Osteocyte (in vitro differentiated cells): ENCODE measurements around the gene CLASP1. TPM values are rescaled to one million over a fixed set of nuclear protein-coding genes. Genes with fewer than 3 reads are reported as not detected.

ENCODE experiments used
- DNase-seq: peaks from one replicate; pipeline ENCODE4 v3.0.0; 2021; ENCODE audit warnings: mixed read lengths; ENCODE audit not compliant: unreplicated experiment; ENCODE audit errors: extremely low spot score
- H3K27ac Mint-ChIP-seq: one replicate; pipeline ENCODE4 v1.8.0; 2021; ENCODE audit warnings: mild to moderate bottlenecking, mixed read lengths; ENCODE audit not compliant: unreplicated experiment
- H3K27me3 Mint-ChIP-seq: one replicate; pipeline ENCODE4 v1.8.0; 2021; ENCODE audit warnings: mixed read lengths; ENCODE audit not compliant: unreplicated experiment
- H3K36me3 Mint-ChIP-seq: one replicate; pipeline ENCODE4 v1.8.0; 2021; ENCODE audit warnings: mixed read lengths; ENCODE audit not compliant: unreplicated experiment
- H3K4me1 Mint-ChIP-seq: one replicate; pipeline ENCODE4 v1.8.0; 2021; ENCODE audit warnings: mixed read lengths; ENCODE audit not compliant: unreplicated experiment
- H3K4me3 Mint-ChIP-seq: one replicate; pipeline ENCODE4 v1.8.0; 2021; ENCODE audit warnings: mild to moderate bottlenecking, moderate library complexity, mixed read lengths; ENCODE audit not compliant: unreplicated experiment
- H3K9me3 Mint-ChIP-seq: one replicate; pipeline ENCODE4 v1.8.0; 2021; ENCODE audit warnings: mixed read lengths; ENCODE audit not compliant: unreplicated experiment
- total RNA-seq: library from RNA; stranded (reverse); gene quantifications from 2 replicates; pipeline ENCODE4 v1.2.1, GENCODE V29; 2021
- TF ChIP-seq, protein P1 (sequence below): fragments of 200-600 bp; sonication (generic); IDR thresholded peaks from 2 replicates; pipeline ENCODE4 v1.5.0; 2021; ENCODE audit warnings: antibody characterized with exemption, mild to moderate bottlenecking, moderate library complexity

Gene CLASP1
- total RNA-seq, 1 donor from 2014 or later: 59.9 TPM

GRCh38 chr2:121545257-121545656 lies 104.0 kb downstream of the CLASP1 start:
- Mint-ChIP-seq H3K9me3 (peaks cover 17% of the 10 kb centered on the region), H3K27ac (no peak overlapping the region), H3K4me3 (no peak overlapping the region), H3K36me3 (peaks cover 8% of the 10 kb centered on the region), H3K4me1 (no peaks in the 10 kb centered on the region), H3K27me3 (no peaks in the 10 kb centered on the region)
- TF ChIP-seq, protein P1, sequence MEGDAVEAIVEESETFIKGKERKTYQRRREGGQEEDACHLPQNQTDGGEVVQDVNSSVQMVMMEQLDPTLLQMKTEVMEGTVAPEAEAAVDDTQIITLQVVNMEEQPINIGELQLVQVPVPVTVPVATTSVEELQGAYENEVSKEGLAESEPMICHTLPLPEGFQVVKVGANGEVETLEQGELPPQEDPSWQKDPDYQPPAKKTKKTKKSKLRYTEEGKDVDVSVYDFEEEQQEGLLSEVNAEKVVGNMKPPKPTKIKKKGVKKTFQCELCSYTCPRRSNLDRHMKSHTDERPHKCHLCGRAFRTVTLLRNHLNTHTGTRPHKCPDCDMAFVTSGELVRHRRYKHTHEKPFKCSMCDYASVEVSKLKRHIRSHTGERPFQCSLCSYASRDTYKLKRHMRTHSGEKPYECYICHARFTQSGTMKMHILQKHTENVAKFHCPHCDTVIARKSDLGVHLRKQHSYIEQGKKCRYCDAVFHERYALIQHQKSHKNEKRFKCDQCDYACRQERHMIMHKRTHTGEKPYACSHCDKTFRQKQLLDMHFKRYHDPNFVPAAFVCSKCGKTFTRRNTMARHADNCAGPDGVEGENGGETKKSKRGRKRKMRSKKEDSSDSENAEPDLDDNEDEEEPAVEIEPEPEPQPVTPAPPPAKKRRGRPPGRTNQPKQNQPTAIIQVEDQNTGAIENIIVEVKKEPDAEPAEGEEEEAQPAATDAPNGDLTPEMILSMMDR: no peak
- no peak for DNase-seq

DNA sequence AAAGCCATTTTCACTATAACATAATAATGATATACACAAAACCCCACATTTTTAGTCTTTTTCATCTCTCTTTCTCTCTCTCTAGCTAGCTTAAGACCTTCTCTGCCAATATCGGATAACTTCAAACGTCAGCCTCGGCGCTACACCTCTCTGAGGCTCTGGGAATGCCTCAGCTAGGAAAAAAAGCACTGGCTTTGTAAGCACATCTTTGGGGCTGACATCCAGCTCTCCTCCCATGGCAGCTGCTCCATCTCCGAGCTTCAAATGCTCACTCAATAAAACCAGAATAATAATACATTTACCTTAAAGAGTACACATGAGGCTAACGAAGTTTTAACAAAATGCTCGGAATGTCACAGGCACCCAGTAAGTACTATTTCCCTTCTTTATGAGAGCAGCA lies 107.8 kb downstream of the CLASP1 start:
- Mint-ChIP-seq H3K4me1 (peaks cover 7% of the 10 kb centered on the region), H3K27ac (no peak overlapping the region), H3K36me3 (no peaks in the 10 kb centered on the region), H3K4me3 (no peak overlapping the region), H3K27me3 (no peaks in the 10 kb centered on the region), H3K9me3 (no peaks in the 10 kb centered on the region)
- TF ChIP-seq, protein P1: no peak
- DNase-seq: no peak

GRCh38 chr2:121539750-121540469 lies 109.4 kb downstream of the CLASP1 start:
- H3K27me3 Mint-ChIP-seq: no peaks in the 10 kb centered on the region
- H3K27ac Mint-ChIP-seq: no peak overlapping the region
- H3K9me3 Mint-ChIP-seq: no peaks in the 10 kb centered on the region
- DNase-seq: no peak
- peaks cover 2% of the 10 kb centered on the region for H3K36me3 Mint-ChIP-seq
- peaks cover 10% of the 10 kb centered on the region for H3K4me1 Mint-ChIP-seq
- no peak overlapping the region for H3K4me3 Mint-ChIP-seq
- TF ChIP-seq, protein P1: no peak

GRCh38 chr2:121536850-121537557 lies 112.3 kb downstream of the CLASP1 start:
- TF ChIP-seq, protein P1: no peak
- Mint-ChIP-seq H3K27me3 (no peaks in the 10 kb centered on the region), H3K4me3 (no peak overlapping the region), H3K36me3 (peaks cover 2% of the 10 kb centered on the region), H3K4me1 (peaks cover 22% of the 10 kb centered on the region), H3K9me3 (no peaks in the 10 kb centered on the region), H3K27ac (peak overlapping the region; percentile 9)
- no peak for DNase-seq

DNA sequence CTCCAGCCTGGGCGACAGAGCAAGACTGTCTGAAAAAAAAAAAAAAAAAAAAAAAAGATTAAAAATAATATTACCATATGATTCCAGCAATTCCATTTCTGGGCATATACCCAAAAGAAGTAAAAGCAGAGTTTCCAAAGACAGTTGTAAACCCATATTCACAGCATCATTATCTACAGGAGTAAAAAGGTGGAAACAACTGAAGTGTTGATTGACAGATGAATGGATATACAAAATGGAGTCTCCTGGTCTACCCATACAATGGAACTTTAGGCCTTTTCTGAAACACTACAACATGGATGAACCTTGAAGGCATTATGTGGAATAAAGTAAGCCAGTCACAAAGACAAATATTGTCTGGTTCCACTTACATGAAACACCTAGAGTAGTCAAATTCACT lies 112.9 kb downstream of the CLASP1 start:
- no peak overlapping the region for H3K27ac Mint-ChIP-seq
- no peak for DNase-seq
- H3K9me3 Mint-ChIP-seq: no peaks in the 10 kb centered on the region
- TF ChIP-seq, protein P1: no peak
- peaks cover 2% of the 10 kb centered on the region for H3K36me3 Mint-ChIP-seq
- peaks cover 29% of the 10 kb centered on the region for H3K4me1 Mint-ChIP-seq
- no peak overlapping the region for H3K4me3 Mint-ChIP-seq
- no peaks in the 10 kb centered on the region for H3K27me3 Mint-ChIP-seq
